Spleen (tissue), 7 donors: ENCODE measurements around the gene CPXM2.

Experiments used
- CTCF ChIP-seq, 11 experiments: fragments of 200-600 bp in 7 of 11; fragments of 450-650 bp in 4 of 11; sonication (generic) in 4 of 11; IDR thresholded peaks in 8 of 11; conservative IDR thresholded peaks in 3 of 11; 1 replicate in 7 of 11; 2 replicates in 4 of 11; pipeline versions ENCODE4 v1.4.0 to v1.8.0; 2016 to 2021; ENCODE audit warnings: antibody characterized with exemption in 11 of 11, inconsistent platforms in 4 of 11, mild to moderate bottlenecking in 1 of 11
- POLR2A ChIP-seq, 3 donors: fragments of 450-650 bp; IDR thresholded peaks; one replicate each; pipeline ENCODE4 v1.5.1; 2017; ENCODE audit warnings: antibody characterized with exemption in 3 of 3, mild to moderate bottlenecking in 1 of 3
- POLR2AphosphoS5 ChIP-seq, 3 donors: sonication (generic); formaldehyde crosslinking; IDR thresholded peaks; one replicate each; pipeline ENCODE4 v1.5.1; 2017; ENCODE audit warnings: antibody characterized with exemption in 3 of 3
- donor health status: DM: no; HTN: no; CAD: no; lungs with moderate emphysema.
- donor health status: DM: no; HTN: no; CAD: no.
- donor health status: DM: no; HTN: no; CAD: no.

- TF ChIP-seq CTCF (IDR thresholded peaks at IDR 0.05 in 8 of 11, conservative IDR thresholded peaks at IDR 0.05 in 3 of 11) (no peak), POLR2A (IDR thresholded peaks at IDR 0.05) (no peak), POLR2AphosphoS5 (IDR thresholded peaks at IDR 0.05) (no peak)
Observed at GRCh38 chr10:123868038-123869019, 23.3 kb downstream of the CPXM2 start.
